ENCODE measurements around the gene E2F2. TPM values are rescaled to one million over a fixed set of nuclear protein-coding genes. Genes with fewer than 3 reads are reported as not detected.

The E2F2 gene
- polyA plus RNA-seq, 1 donor (not counting 4 experiments of a cell fraction or from before 2014, with no cell fraction given) = 0.05 TPM

- Histone ChIP-seq H2AFZ (ENCODE audit: control insufficient read depth, low read length) (peak overlapping the region; percentile 27), H3K79me2 (ENCODE audit: control insufficient read depth, insufficient read depth, low read length) (no peaks in the 10 kb centered on the region), H3K4me1 (ENCODE audit: control insufficient read depth, extremely low read depth, insufficient read depth, low read length) (peaks cover 3% of the 10 kb centered on the region), H3K9me1 (ENCODE audit: control insufficient read depth, extremely low read depth, insufficient read depth, low read length) (no peaks in the 10 kb centered on the region), H3K9ac (ENCODE audit: control insufficient read depth, extremely low read depth, insufficient read depth, low read length) (peak overlapping the region; percentile 13), H3K4me2 (ENCODE audit: control insufficient read depth, extremely low read depth, insufficient read depth, low read depth, low read length) (peak overlapping the region; percentile 70), H3K9me3 (ENCODE audit: control insufficient read depth, low read depth, low read length) (no peaks in the 10 kb centered on the region), H3K36me3 (ENCODE audit: control insufficient read depth in 2 of 2, extremely low read depth in 1 of 2, insufficient read depth in 2 of 2, low read length in 2 of 2) (no peaks in the 10 kb centered on the region), H4K20me1 (ENCODE audit: control insufficient read depth, extremely low read depth, insufficient read depth, low read length) (no peaks in the 10 kb centered on the region), H3K27ac (ENCODE audit: control insufficient read depth, insufficient read depth, low read length) (no peak overlapping the region), H3K4me3 (ENCODE audit: control insufficient read depth in 2 of 3, extremely low read depth in 1 of 3, insufficient read depth in 2 of 3, low read depth in 1 of 3, low read length in 3 of 3) (peak overlapping the region in 2 of 3 experiments; percentile 42 to 68), H3K27me3 (ENCODE audit: control insufficient read depth, extremely low read depth, insufficient read depth, low read length) (no peaks in the 10 kb centered on the region)
- DNase-seq (ENCODE audit: low read depth, low spot score) = no peak
- no peak for FAIRE-seq
- TF ChIP-seq EZH2 (IDR thresholded peaks at IDR 0.05; ENCODE audit: low read length) (no peak), CTCF (optimal IDR thresholded peaks at IDR 0.05 in 1 of 3, IDR thresholded peaks at IDR 0.05 in 1 of 3, conservative IDR thresholded peaks at IDR 0.05 in 1 of 3; ENCODE audit: extremely low read depth in 1 of 3, insufficient read depth in 2 of 3, low read length in 3 of 3) (no peak)
- dilution Hi-C loops (cut with MboI; ENCODE audit: extremely low pct_ligation_motif_present, low sequenced_read_pairs) = no loop called here
Measured at GRCh38 chr1:23485002-23485332, 46.1 kb downstream of the E2F2 start.

GRCh38 chr1:23484253-23485001 is 46.6 kb downstream of the E2F2 start:
- H4K20me1 ChIP-seq (ENCODE audit: control insufficient read depth, extremely low read depth, insufficient read depth, low read length) = no peaks in the 10 kb centered on the region
- peak; percentile 35 for DNase-seq (ENCODE audit: low read depth, low spot score)
- H3K27me3 ChIP-seq (ENCODE audit: control insufficient read depth, extremely low read depth, insufficient read depth, low read length) = no peaks in the 10 kb centered on the region
- TF ChIP-seq CTCF (optimal IDR thresholded peaks at IDR 0.05 in 1 of 3, IDR thresholded peaks at IDR 0.05 in 1 of 3, conservative IDR thresholded peaks at IDR 0.05 in 1 of 3; ENCODE audit: extremely low read depth in 1 of 3, insufficient read depth in 2 of 3, low read length in 3 of 3) (no peak), EZH2 (IDR thresholded peaks at IDR 0.05; ENCODE audit: low read length) (no peak)
- no peak for FAIRE-seq
- no peaks in the 10 kb centered on the region for H3K79me2 ChIP-seq (ENCODE audit: control insufficient read depth, insufficient read depth, low read length)
- dilution Hi-C loops (cut with MboI; ENCODE audit: extremely low pct_ligation_motif_present, low sequenced_read_pairs) = no loop called here
- no peaks in the 10 kb centered on the region for H3K9me1 ChIP-seq (ENCODE audit: control insufficient read depth, extremely low read depth, insufficient read depth, low read length)
- peak overlapping the region; percentile 43 for H3K27ac ChIP-seq (ENCODE audit: control insufficient read depth, insufficient read depth, low read length)
- H3K36me3 ChIP-seq (ENCODE audit: control insufficient read depth in 2 of 2, extremely low read depth in 1 of 2, insufficient read depth in 2 of 2, low read length in 2 of 2) = no peaks in the 10 kb centered on the region
- peak overlapping the region; percentile 54 for H3K9ac ChIP-seq (ENCODE audit: control insufficient read depth, extremely low read depth, insufficient read depth, low read length)
- H3K9me3 ChIP-seq (ENCODE audit: control insufficient read depth, low read depth, low read length) = no peaks in the 10 kb centered on the region
- H3K4me3 ChIP-seq (ENCODE audit: control insufficient read depth in 2 of 3, extremely low read depth in 1 of 3, insufficient read depth in 2 of 3, low read depth in 1 of 3, low read length in 3 of 3) = peak overlapping the region; percentile 55 to 69 (median 68)
- H2AFZ ChIP-seq (ENCODE audit: control insufficient read depth, low read length) = peak overlapping the region; percentile 76
- H3K4me1 ChIP-seq (ENCODE audit: control insufficient read depth, extremely low read depth, insufficient read depth, low read length) = peaks cover 3% of the 10 kb centered on the region
- H3K4me2 ChIP-seq (ENCODE audit: control insufficient read depth, extremely low read depth, insufficient read depth, low read depth, low read length) = peak overlapping the region; percentile 70

Measured in keratinocyte (primary cell).